Mammary epithelial cell (primary cell): ENCODE data around the gene CATSPER3.

Source experiments
- CTCF ChIP-seq, 2 donors: IDR thresholded peaks in 1 of 2; conservative IDR thresholded peaks in 1 of 2; 2 replicates each; pipeline ENCODE4 v1.5.1; 2011 to 2012; ENCODE audit warnings: inconsistent platforms in 2 of 2, low read length in 2 of 2, mild to moderate bottlenecking in 2 of 2, control low read depth in 1 of 2, low read depth in 1 of 2; ENCODE audit not compliant: insufficient read depth in 1 of 2; ENCODE audit errors: extremely low read depth in 1 of 2
- EZH2 ChIP-seq: IDR thresholded peaks from 2 replicates; pipeline ENCODE4 v1.6.1; 2012; ENCODE audit warnings: low read length, inconsistent platforms, borderline replicate concordance

GRCh38 chr5:135007305-135007704 is 39.6 kb downstream of the CATSPER3 start:
- TF ChIP-seq CTCF (conservative IDR thresholded peaks at IDR 0.05 in 1 of 2, IDR thresholded peaks at IDR 0.05 in 1 of 2; ENCODE audit: extremely low read depth in 1 of 2, insufficient read depth in 1 of 2, low read depth in 1 of 2, low read length in 2 of 2) (no peak), EZH2 (no peak)
